Activated T-cell treated with anti-CD3 and anti-CD28 coated beads for 4 hours (primary cell): Measurements from ENCODE around the gene CREB1.
"Not testable (repeated sequence)": the region's sequence is repeated elsewhere in the genome, so short reads cannot be mapped to it uniquely, and the experiment has no call there.

ENCODE experiments used
- DNase-seq: peaks from one replicate; pipeline ENCODE4 v3.0.0-alpha.2; 2020

Gene CREB1

DNA sequence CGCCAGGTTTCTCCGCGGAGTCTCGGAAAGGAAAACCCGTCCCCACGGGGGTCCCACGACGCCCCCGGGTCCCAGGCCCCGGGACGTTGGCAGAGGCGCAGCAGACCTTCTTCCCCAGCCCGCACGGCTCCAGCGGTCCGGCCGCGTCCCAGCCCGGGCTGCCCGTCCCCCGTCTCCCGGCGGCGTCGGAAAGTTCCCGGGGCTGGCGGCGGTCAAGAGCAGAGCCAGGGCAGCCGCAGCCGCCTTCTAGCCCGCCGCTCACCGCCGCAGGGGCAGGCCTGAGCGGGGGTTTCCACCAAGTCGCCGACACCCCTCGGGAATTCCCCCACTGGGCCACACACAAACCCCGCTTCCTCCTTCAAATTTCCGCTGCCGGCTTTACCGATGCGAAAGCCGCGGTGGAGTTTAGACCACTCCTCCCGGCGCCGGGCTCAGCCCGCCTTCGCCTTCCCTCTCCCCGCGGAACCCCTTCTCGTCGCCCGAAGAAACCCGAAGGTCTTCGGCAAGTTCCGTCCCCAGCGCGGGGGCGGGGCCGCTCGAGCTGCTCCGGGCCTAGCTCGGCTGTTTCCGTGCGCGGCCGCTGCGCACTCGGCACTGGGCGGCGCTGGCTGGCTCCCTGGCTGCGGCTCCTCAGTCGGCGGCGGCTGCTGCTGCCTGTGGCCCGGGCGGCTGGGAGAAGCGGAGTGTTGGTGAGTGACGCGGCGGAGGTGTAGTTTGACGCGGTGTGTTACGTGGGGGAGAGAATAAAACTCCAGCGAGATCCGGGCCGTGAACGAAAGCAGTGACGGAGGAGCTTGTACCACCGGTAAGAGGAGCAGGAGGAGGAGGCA lies at the start of gene CREB1:
Gene CREB1, plus strand, starts transcription at position 633 of the 830 bp plus-strand sequence. CDS start 25,674 bp downstream, outside the sequence.
- DNase-seq, result peak; percentile 100

DNA sequence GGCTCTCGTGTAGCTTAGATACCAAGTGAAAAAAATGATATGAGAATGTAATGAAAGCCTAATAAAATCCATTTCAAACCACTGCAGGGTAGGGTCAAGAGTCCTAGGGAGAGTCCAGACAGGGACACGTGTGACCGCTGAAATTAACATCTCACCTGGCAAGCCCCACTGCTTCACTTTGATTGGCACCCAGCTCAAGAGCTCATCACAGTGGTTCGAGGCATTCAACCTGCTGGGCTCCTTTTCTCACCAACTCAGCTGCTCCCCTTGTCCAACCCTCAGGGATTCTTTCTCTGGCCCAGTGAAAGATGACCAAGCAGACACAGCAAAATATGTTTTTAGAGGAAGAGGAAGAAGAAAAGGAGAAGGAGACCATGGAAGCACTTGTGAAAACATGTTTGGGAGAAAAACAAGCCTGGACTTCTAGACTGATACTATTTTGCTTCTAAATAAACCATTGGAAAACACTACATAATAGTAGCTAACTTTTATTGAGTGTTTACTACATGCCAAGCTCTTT lies 49.2 kb upstream of the CREB1 start:
- no peak for DNase-seq

DNA sequence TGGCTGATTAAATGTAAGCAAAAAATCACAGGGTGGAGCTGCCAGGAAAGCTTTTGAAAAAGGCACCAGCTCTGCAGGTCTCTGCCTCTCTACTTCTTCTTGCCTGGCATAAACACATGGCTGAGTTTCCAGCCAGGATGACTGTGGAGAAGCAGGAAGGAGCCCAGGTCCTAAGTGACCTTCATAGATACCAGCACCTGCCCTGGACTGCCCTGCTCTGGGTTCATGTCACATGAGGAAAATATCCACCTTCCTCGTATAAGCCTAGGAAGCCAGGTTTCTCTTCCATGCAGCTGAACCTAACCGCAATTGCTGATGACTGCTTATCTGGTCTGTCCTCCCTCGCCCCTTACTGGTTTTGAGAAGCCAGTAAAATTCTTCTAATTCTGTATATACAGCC lies 47.8 kb upstream of the CREB1 start:
- no peak for DNase-seq

DNA sequence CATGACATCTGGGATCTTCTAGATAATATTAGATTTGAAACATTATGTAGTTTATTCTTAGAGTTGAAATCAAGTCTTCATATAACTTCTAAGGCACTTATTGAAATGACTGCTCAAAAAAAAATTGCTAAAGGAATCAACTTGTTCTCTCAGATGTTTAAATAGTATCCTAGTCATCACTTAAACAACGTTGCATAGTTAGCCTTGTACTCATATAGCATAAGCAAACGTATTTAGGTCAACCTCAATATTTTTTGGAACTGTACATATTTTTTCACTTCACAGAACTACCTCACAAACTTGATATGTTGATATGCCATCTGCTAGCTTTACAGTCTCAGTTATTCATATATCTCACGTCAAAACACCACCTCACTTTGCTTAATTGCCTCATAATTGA lies 47.1 kb upstream of the CREB1 start:
- no peak for DNase-seq

DNA sequence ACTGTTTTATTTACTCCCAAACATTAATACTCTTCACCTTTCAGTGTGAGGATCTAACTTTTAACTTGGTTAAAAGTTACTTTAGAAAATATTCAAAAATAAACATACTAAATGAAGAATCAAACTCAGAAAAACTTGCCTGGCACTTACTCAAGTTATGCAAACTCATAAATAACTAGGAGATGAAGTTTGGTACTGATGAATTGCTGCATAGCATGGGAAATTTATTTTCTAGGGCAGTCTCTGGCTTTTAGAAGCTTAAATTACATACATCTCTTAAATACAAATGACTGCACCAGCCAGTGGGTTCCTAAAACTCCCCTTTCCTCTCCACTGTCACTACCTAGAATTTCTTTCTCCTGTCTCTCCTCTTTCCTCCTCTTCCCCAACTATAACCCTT lies 46.7 kb upstream of the CREB1 start:
- no peak for DNase-seq

DNA sequence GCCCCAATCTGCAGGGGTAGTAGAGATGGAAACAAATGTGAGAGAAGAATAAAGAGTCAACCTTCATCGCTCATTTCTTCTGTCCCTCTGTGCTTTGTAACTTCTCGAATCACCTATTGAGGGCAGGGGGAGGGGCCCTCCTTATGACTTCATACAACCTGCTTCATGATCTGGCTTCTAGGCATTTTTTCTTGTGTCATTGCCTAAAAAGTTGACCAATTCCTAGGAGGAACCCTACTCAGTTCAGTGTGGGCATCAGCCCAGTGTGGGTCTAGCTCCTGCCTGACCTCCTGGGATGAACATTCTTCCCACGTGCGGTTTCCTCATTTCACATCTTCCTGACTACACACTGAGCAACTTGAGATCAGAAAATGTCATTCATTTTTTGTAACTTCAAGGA lies 46.3 kb upstream of the CREB1 start:
- no peak for DNase-seq

DNA sequence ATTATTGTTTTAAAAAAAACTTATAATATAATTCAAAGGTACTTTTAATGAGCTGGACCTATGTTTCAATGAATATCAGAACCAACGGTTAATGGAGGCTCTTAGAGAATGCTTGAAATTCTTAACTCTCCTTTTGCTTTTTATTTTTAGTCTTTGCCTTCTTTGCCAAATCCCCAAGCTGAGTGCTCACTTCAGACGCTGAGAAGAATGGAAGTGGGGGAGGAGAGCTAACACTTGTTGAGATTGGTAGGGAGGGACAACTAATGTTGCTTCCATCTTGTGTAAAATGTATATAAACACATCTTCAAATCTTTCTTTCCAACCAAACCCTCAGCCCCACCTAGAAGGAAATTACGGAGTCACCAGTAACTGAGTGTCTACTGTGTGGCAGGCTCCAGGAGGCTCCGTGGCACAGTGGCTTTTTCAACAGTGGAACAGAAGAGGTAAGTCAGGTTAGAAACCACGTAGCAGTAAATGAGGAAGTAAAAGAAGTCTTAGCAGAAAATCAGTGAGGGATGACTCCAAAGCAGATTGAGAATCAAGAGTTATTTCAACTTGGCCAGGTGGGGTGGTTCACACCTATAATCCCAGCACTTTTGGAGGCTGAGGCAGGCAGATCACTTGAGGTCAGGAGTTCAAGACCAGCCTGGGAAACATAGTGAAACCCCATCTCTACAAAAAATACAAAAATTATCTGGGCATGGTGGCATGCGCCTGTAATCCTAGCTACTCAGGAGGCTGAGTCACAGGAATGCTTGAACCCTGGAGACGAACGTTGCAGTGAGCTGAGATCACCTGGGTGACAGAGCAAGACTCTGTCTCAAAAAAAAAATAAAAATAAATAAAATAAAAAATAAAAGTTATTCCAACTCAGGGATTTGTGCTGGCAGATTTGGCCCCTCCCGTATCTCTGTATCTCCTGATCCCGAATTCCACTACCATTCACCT lies 45.0 kb upstream of the CREB1 start:
- DNase-seq, result no peak

DNA sequence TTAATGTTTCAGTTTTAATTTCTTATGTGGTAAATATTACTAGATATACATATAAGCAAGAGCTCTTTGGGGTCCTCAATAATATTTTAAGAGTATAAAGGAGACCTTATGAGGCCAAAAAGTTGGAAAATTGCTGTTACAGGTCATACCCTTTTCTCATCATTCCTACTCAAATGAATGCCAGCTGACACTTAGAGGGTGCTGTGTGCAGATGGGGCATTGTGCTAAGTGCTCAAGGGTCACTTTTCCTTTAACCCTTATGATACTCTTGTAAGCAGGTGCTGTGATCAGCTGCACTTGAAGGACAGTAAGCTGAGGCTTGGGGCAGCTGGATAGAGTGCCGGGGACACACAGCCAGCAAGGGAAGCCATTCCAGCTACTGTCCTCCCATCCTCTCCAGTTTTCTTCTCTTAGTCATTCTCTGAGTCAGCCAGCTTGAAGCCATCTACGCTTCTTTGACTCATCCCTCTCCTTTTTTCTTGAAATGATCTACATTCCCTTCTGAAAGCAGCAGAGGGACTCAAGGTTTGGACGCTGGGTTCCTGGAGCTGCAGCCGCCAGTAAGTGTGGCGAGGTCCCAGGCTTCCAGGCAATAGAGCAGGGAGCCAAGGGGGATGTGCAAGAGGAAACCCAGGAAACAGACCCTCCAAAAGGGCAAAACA lies 42.0 kb upstream of the CREB1 start:
- no peak for DNase-seq

DNA sequence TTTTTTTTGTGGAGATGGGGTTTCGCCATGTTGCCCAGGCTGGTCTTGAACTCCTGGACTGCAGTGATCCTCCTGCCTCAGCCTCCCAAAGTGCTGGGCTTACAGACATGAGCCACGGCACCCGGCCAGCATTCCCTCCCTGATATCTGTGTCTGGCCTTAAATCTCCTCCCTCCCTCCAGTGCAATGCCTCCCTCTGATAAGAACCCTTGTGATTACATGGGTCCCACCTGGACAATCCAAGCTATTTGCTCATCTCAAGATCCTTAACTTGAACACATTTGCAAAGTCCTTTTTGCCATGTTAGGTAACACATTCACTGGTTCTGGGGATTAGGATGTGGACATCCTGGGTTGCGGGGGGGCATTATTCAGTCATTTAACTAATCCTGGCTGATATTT lies 40.5 kb upstream of the CREB1 start:
- no peak for DNase-seq

DNA sequence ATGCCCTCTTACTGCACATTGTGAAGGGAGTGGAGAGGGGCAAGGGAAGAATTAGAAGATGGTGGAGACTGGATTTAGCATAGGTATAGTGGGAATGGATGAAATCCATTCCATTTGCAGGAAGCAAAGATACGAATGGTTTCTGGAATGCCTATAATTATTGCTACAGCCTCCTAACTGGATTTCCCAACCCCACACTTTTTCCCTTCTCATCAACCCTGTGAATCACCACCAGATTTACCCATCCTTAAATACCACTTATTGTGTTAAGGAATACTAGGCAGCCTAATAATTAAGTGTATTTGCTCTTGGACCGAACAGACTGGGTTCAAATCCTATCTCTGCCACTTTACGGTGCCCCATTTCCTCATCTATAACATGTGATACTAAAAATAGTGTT lies 39.3 kb upstream of the CREB1 start:
- DNase-seq, result no peak

DNA sequence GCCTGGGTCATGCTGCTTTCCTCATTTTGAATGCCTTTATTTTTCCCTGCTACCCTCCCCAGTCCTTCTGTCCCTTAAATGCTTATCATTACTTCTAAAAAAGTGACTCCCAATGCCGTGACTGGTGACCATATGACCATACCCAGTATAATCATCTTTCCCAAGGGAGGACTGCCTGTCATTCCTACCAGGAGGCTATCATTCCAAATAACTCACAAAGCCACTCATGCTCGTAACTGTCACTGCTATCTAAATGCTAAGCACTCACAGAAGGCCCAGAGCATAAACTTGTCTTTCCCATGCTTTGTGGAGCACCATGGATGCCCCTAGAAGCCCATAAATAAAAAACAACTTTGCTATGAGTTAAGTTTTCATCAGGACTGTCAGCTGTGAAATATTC lies 38.7 kb upstream of the CREB1 start:
- DNase-seq, result no peak

DNA sequence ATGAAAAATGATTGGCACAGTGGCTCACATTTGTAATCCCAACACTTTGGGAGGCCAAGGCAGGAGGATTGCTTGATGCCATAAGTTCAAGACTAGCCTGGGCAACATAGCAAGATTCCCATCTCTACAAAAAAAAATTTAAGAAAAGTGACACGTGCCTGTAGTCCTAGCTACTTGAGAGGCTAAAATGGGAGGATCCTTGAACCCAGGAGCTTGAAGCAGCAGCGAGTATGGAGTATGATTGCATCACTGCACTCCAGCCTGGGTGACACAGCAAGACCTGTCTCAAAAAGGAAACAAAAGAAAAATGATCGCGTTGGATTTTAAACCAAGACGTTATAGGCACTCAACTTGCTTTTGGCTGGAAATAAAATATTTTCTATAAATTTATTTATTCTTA lies 37.8 kb upstream of the CREB1 start:
- DNase-seq, result no peak

DNA sequence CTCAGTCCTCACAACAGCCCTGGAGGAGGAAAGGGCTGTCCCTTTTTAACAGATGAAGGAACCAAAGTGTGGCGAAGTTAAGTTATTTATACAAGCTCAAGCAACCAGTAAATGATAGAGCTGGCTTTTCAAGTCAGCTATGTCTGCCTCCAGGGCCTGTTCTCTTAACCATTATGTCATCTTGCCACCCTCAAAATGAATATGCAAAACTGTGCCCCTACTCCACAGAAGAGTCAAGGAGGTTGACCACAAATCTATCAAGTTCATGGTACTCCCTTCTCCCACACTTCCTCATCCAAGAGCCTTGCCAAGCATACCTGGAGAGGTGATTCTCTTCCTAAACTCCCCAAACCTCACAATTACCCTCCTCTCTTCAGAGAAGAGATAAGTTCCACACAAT lies 37.3 kb upstream of the CREB1 start:
- DNase-seq, result no peak

DNA sequence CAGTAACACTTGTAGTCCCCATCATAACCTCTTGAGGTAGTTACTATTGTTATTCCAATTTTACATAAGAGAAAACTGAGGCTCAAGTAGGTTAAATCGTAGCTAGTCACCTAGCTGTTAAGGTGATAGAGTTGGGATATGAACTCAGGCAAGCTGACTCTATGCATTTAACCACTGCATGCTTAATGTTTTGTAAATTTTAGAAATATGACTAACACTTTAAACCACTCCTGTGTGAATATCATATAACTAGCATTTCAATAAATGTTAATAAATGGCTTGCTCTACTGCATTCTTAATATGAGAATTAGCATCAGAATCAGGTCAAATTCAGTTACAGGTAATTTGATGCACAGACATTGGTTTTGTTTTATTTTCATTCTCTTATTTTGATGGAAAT lies 35.6 kb upstream of the CREB1 start:
- no peak for DNase-seq

DNA sequence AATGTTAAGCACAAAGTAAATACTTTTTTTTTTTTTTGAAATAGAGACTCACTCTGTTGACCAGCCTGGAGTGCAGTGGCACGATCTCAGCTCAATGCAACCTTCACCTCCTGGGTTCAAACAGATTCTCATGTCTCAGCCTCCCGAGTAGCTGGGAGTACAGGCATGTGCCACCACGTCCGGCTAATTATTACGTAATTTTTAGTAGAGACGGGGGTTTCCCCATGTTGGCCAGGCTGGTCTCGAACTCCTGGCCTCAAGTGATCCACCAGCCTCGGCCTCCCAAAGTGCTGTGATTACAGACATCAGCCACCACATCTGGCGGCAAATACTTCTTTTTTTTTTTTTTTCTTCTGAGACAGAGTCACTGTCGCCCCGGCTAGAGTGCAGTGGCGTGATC lies 32.8 kb upstream of the CREB1 start:
- not testable (repeated sequence) for DNase-seq

DNA sequence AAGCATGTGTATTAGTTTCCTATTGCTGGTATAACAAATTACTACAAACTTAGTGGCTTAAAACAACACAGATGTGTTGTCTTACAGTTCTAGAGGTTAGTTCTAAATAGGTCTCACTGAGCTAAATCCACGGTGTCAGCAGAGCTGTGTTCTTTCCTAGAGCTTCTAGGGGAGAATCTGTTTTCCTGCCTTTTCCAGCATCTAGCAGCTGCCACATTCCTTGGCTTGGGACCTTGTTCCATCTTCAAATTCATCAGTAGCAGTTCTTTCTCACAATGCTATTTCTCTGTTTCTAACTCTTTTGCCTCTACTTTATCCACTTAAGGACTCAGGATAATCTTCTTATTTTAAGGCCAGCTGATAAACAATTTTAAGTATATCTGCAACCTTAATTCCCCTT lies 32.2 kb upstream of the CREB1 start:
- no peak for DNase-seq

DNA sequence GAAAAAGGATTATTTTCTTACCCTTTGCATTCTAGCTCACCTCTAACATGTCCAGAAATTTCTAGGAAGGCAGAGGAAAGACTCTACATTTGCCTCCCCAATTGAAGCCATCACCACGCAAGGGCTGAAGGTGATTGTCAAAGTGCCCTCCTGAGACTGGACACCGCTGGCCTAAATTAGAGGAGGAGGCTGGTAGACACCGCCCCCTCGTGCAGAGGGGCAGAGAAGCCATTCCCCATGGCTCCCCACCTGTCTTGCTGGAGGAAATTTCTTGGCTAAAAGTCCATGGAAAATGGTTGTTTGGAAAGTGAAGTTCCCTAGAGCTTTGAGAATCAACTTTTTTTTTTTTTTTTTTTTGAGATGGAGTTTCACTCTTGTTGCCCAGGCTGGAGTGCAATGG lies 31.3 kb upstream of the CREB1 start:
- no peak for DNase-seq

DNA sequence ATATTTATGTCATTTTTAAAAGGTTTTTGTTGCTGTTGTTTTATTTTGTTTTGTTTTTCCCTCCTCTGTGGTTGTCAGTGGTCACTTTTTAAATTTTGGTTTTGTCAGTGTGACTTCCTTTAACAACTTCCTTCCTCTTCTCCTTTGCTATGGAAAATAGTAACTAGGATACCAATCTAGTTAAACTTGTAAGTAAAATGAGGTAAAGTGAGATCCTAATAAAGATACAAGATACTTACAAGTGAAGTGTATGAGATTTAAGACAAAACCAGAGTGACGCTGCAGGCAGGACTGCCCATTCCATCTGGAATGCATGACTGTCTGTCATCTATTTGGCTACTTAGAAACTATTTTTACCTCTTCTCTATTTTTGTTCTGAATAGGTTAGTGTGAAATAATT lies 30.6 kb upstream of the CREB1 start:
- DNase-seq, result no peak

DNA sequence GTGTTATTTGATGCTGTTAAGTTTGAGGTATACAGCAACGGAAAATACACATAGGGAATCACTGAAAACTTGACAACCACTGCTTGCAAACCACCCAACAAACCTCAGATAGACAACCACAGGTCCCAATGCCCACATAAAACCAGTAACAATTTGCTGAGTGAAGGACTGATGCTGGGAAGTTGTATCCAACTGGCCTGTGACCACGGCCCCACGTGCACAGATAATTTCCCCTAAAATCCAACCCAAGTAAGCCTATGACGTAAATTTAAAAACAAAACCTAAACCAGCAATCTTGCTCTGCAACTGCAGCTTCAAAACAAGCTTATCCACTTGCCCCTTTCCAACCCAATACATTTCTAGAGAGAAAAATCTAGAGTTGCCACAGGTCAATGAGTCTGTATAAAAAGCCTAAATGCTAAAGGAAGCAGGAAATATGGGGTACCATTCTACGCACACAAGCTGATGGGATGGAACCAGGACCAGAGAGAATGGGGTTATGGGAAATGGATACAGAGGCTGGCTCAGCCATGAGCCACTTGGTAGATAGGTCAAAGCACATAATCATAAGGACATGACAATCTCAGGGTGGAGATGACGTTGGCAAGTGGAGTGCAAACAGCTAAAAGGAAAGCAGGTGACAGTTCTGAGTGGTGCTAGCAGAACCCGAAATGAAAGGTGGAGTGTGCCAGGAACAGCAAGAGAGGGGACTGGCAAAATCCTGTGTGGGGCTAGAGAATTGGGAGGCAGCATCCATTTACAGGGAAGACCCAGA lies 27.8 kb upstream of the CREB1 start:
- DNase-seq, result no peak

DNA sequence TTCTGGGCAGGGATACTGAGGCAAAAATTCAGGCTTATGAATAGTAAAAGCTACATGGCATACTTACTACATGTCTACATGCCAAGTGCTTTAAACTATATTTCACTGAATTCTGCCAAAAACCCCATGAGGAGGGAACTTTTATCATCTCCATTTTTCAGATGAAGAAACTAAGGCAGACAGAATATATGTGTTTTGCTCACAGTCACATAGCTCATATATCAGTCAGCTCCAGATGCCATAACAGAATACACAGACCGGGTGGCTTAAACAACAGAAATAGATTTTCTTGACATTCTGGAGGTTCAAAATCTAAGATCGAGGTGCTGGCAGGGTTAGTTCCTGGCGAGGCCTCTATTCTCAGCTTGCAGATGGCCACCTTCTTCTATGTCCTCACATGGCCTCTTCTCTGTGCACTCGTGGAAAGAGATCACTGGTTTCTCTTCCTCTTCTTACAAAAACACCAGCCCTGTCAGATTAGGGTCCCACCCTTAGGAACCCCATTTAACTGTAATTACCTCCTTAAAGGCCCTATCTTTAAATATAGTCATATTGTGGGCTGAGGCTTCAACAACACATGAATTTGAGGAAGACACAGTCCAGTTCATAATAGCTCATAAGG lies 27.1 kb upstream of the CREB1 start:
- no peak for DNase-seq

DNA sequence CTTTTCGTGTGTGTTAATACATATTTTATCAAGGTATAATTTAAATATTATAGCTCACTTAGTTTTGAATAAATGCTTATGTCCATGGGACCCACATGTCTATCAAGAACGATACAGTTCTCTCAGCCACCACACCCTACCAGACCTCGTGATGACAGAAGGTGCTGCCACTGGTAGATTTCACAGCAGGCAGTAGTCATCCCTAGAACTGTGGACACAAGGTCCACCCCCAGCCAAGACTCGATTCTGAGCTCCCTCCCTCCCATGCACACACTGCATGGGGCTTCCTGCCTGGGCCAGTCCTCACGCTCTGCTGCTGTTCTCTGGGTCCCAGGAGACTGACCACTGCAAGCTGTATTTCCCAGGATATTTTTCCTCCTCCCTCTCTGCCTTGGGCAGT lies 26.5 kb upstream of the CREB1 start:
- no peak for DNase-seq
